ENCODE results near the gene COPS9. TPM values are rescaled to one million over a fixed set of nuclear protein-coding genes. Genes with fewer than 3 reads are reported as not detected.

Gene COPS9
- total and polyA plus RNA-seq, 5 donors from 2014 or later = 77.6 to 330 (median 326) TPM

- peaks cover 2% of the 10 kb centered on the region for H3K27me3 ChIP-seq (ENCODE audit: control insufficient read depth, insufficient read depth, low read length)
- H3K27ac Mint-ChIP-seq = no peak overlapping the region
- no peaks in the 10 kb centered on the region for H3K27me3 Mint-ChIP-seq
- H3K9me3 Mint-ChIP-seq = peaks cover 0 to 2% (median 0%) of the 10 kb centered on the region in 7 donors
- no peaks in the 10 kb centered on the region for H3K4me1 Mint-ChIP-seq
- no peaks in the 10 kb centered on the region for H3K9me3 ChIP-seq (ENCODE audit: control insufficient read depth in 2 of 2, low read length in 2 of 2)
- H3K4me3 ChIP-seq (ENCODE audit: low read depth, low read length) = no peak overlapping the region
- ATAC-seq (ENCODE audit: low read depth in 2 of 2) (no peak), DNase-seq (no peak)
- no peaks in the 10 kb centered on the region for H3K4me1 ChIP-seq (ENCODE audit: control insufficient read depth, insufficient read depth, low read length, poor library complexity, severe bottlenecking)
- peaks cover 20% of the 10 kb centered on the region for H3K36me3 Mint-ChIP-seq
- H3K27ac ChIP-seq (ENCODE audit: insufficient read depth, low read length, poor library complexity, severe bottlenecking) = no peak overlapping the region
- H3K36me3 ChIP-seq (ENCODE audit: control insufficient read depth, insufficient read depth, low read length) = peaks cover 21% of the 10 kb centered on the region
- H3K4me3 Mint-ChIP-seq = no peak overlapping the region
Measured at GRCh38 chr2:240124651-240125030, 11.5 kb downstream of the COPS9 start.

GRCh38 chr2:240123821-240124650 is 12.1 kb downstream of the COPS9 start:
- Mint-ChIP-seq H3K9me3 (no peaks in the 10 kb centered on the region), H3K27me3 (no peaks in the 10 kb centered on the region), H3K36me3 (peaks cover 15% of the 10 kb centered on the region), H3K4me1 (no peaks in the 10 kb centered on the region), H3K4me3 (no peak overlapping the region), H3K27ac (no peak overlapping the region)
- ATAC-seq (ENCODE audit: low read depth in 2 of 2) (no peak), DNase-seq (no peak)
- H3K36me3 ChIP-seq (ENCODE audit: control insufficient read depth, insufficient read depth, low read length) = peaks cover 15% of the 10 kb centered on the region
- no peak overlapping the region for H3K4me3 ChIP-seq (ENCODE audit: low read depth, low read length)
- peaks cover 2% of the 10 kb centered on the region for H3K27me3 ChIP-seq (ENCODE audit: control insufficient read depth, insufficient read depth, low read length)
- H3K9me3 ChIP-seq (ENCODE audit: control insufficient read depth in 2 of 2, low read length in 2 of 2) = no peaks in the 10 kb centered on the region
- no peaks in the 10 kb centered on the region for H3K4me1 ChIP-seq (ENCODE audit: control insufficient read depth, insufficient read depth, low read length, poor library complexity, severe bottlenecking)
- H3K27ac ChIP-seq (ENCODE audit: insufficient read depth, low read length, poor library complexity, severe bottlenecking) = no peak overlapping the region

DNA sequence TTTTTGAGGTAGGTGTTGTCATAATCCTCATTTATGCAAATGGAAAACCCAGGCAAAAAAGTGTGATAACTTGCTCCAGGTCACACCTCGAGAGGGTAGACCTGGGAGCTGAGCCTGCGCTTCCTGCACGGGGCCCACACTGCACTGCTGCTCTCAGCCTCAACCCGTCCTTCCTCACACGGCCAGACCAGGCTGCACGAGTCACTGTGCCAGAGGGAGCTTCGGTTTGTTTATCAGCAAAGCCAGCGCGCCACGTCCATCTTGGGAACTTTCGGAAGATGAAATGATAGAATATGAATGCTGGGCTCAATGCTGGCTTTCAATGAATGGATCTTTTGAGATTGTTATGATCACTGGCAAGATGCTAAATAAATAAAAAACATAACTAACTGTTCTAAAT is 14.4 kb downstream of the COPS9 start:
- Histone ChIP-seq H3K4me3 (ENCODE audit: low read depth, low read length) (no peak overlapping the region), H3K27ac (ENCODE audit: insufficient read depth, low read length, poor library complexity, severe bottlenecking) (no peak overlapping the region), H3K36me3 (ENCODE audit: control insufficient read depth, insufficient read depth, low read length) (peaks cover 1% of the 10 kb centered on the region), H3K27me3 (ENCODE audit: control insufficient read depth, insufficient read depth, low read length) (peaks cover 2% of the 10 kb centered on the region), H3K9me3 (ENCODE audit: control insufficient read depth in 2 of 2, low read length in 2 of 2) (no peaks in the 10 kb centered on the region), H3K4me1 (ENCODE audit: control insufficient read depth, insufficient read depth, low read length, poor library complexity, severe bottlenecking) (no peaks in the 10 kb centered on the region)
- Mint-ChIP-seq H3K27me3 (no peaks in the 10 kb centered on the region), H3K9me3 (peaks cover 0 to 2% (median 0%) of the 10 kb centered on the region in 7 donors), H3K4me1 (no peaks in the 10 kb centered on the region), H3K4me3 (no peak overlapping the region), H3K36me3 (peaks cover 8% of the 10 kb centered on the region), H3K27ac (no peak overlapping the region)
- ATAC-seq (ENCODE audit: low read depth in 2 of 2) = no peak
- no peak for DNase-seq

- ATAC-seq (ENCODE audit: low read depth in 2 of 2) (no peak), DNase-seq (no peak)
- H3K9me3 Mint-ChIP-seq = peaks cover 0 to 2% (median 0%) of the 10 kb centered on the region in 7 donors
- peaks cover 2% of the 10 kb centered on the region for H3K27me3 ChIP-seq (ENCODE audit: control insufficient read depth, insufficient read depth, low read length)
- no peak overlapping the region for H3K4me3 ChIP-seq (ENCODE audit: low read depth, low read length)
- H3K27ac ChIP-seq (ENCODE audit: insufficient read depth, low read length, poor library complexity, severe bottlenecking) = no peak overlapping the region
- H3K4me1 Mint-ChIP-seq = no peaks in the 10 kb centered on the region
- H3K9me3 ChIP-seq (ENCODE audit: control insufficient read depth in 2 of 2, low read length in 2 of 2) = no peaks in the 10 kb centered on the region
- no peak overlapping the region for H3K27ac Mint-ChIP-seq
- peaks cover 3% of the 10 kb centered on the region for H3K36me3 Mint-ChIP-seq
- H3K27me3 Mint-ChIP-seq = no peaks in the 10 kb centered on the region
- no peaks in the 10 kb centered on the region for H3K4me1 ChIP-seq (ENCODE audit: control insufficient read depth, insufficient read depth, low read length, poor library complexity, severe bottlenecking)
- no peaks in the 10 kb centered on the region for H3K36me3 ChIP-seq (ENCODE audit: control insufficient read depth, insufficient read depth, low read length)
- no peak overlapping the region for H3K4me3 Mint-ChIP-seq
Measured at GRCh38 chr2:240121190-240121589, 14.9 kb downstream of the COPS9 start.

DNA sequence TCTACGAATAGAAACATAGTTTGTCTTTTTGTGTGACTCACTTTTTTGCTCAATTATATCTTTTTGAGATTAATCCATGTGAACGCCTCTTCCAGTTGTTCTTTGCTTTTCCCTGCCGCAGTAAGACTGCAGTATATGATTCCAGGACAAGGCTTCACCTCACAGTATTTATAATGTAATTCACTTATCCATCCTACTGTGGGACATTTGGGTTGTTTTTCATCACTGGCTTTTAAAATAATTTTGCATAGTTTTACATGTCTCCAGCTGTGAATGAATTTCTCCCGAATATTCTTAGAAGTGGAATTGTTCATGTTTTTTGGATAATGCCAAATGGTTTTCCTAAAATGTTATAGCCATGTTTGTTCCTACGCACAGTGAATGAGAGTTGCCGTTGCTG is 21.9 kb downstream of the COPS9 start:
- H3K4me3 Mint-ChIP-seq = no peak overlapping the region
- no peaks in the 10 kb centered on the region for H3K36me3 Mint-ChIP-seq
- Histone ChIP-seq H3K4me3 (ENCODE audit: low read depth, low read length) (no peak overlapping the region), H3K27me3 (ENCODE audit: control insufficient read depth, insufficient read depth, low read length) (peaks cover 3% of the 10 kb centered on the region), H3K4me1 (ENCODE audit: control insufficient read depth, insufficient read depth, low read length, poor library complexity, severe bottlenecking) (no peaks in the 10 kb centered on the region), H3K36me3 (ENCODE audit: control insufficient read depth, insufficient read depth, low read length) (no peaks in the 10 kb centered on the region), H3K9me3 (ENCODE audit: control insufficient read depth in 2 of 2, low read length in 2 of 2) (no peaks in the 10 kb centered on the region), H3K27ac (ENCODE audit: insufficient read depth, low read length, poor library complexity, severe bottlenecking) (no peak overlapping the region)
- ATAC-seq (ENCODE audit: low read depth in 2 of 2) (no peak), DNase-seq (no peak)
- H3K27me3 Mint-ChIP-seq = peaks cover 24% of the 10 kb centered on the region
- H3K9me3 Mint-ChIP-seq = peaks cover 0 to 2% (median 0%) of the 10 kb centered on the region in 7 donors
- no peak overlapping the region for H3K27ac Mint-ChIP-seq
- no peaks in the 10 kb centered on the region for H3K4me1 Mint-ChIP-seq

GRCh38 chr2:240112914-240113690 is 23.0 kb downstream of the COPS9 start:
- Histone ChIP-seq H3K4me3 (ENCODE audit: low read depth, low read length) (no peak overlapping the region), H3K27me3 (ENCODE audit: control insufficient read depth, insufficient read depth, low read length) (peaks cover 3% of the 10 kb centered on the region), H3K4me1 (ENCODE audit: control insufficient read depth, insufficient read depth, low read length, poor library complexity, severe bottlenecking) (no peaks in the 10 kb centered on the region), H3K36me3 (ENCODE audit: control insufficient read depth, insufficient read depth, low read length) (no peaks in the 10 kb centered on the region), H3K9me3 (ENCODE audit: control insufficient read depth in 2 of 2, low read length in 2 of 2) (no peaks in the 10 kb centered on the region), H3K27ac (ENCODE audit: insufficient read depth, low read length, poor library complexity, severe bottlenecking) (no peak overlapping the region)
- peaks cover 0 to 4% (median 0%) of the 10 kb centered on the region in 7 donors for H3K9me3 Mint-ChIP-seq
- peaks cover 24% of the 10 kb centered on the region for H3K27me3 Mint-ChIP-seq
- ATAC-seq (ENCODE audit: low read depth in 2 of 2) (no peak), DNase-seq (no peak)
- no peaks in the 10 kb centered on the region for H3K36me3 Mint-ChIP-seq
- H3K4me1 Mint-ChIP-seq = peaks cover 0 to 3% (median 0%) of the 10 kb centered on the region in 4 donors
- H3K27ac Mint-ChIP-seq = no peak overlapping the region
- no peak overlapping the region for H3K4me3 Mint-ChIP-seq

DNA sequence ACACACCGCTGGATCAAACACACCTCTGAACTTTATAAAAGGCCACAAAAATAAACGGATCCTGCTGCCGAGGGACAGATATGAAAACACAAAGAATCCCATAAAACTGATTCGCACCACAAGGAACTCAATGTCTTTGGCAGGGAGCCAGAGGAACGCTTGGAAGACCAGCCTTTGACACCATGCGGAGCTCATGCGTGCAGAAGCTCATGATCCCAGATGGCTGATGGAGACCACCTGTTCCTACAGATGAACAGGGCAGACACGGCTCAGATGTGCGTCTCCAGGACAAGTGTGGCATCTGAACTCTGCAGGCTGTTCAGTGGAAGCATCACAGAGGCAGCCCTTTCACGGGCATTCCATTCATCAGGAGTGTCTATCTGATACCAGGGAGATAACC is 24.9 kb downstream of the COPS9 start:
- Histone ChIP-seq H3K9me3 (ENCODE audit: control insufficient read depth in 2 of 2, low read length in 2 of 2) (no peaks in the 10 kb centered on the region), H3K36me3 (ENCODE audit: control insufficient read depth, insufficient read depth, low read length) (no peaks in the 10 kb centered on the region), H3K4me3 (ENCODE audit: low read depth, low read length) (no peak overlapping the region), H3K27ac (ENCODE audit: insufficient read depth, low read length, poor library complexity, severe bottlenecking) (no peak overlapping the region), H3K4me1 (ENCODE audit: control insufficient read depth, insufficient read depth, low read length, poor library complexity, severe bottlenecking) (no peaks in the 10 kb centered on the region), H3K27me3 (ENCODE audit: control insufficient read depth, insufficient read depth, low read length) (peaks cover 3% of the 10 kb centered on the region)
- ATAC-seq (ENCODE audit: low read depth in 2 of 2) = no peak
- Mint-ChIP-seq H3K27ac (no peak overlapping the region), H3K27me3 (peaks cover 24% of the 10 kb centered on the region), H3K36me3 (no peaks in the 10 kb centered on the region), H3K4me1 (peaks cover 0 to 3% (median 0%) of the 10 kb centered on the region in 4 donors), H3K4me3 (no peak overlapping the region), H3K9me3 (peaks cover 0 to 1% (median 0%) of the 10 kb centered on the region in 7 donors)
- DNase-seq = no peak

All from CD4-positive, CD25-positive, alpha-beta regulatory T cell (primary cell).